GM12864 (cell line): ENCODE results near the gene ATP10D.
A peak's percentile ranks its signal among the peaks of the same experiment; 100 is the strongest.

ENCODE experiments used
- DNase-seq: peaks from one replicate; pipeline ENCODE4 v3.0.0-alpha.2; 2011; ENCODE audit warnings: low read depth
- H3K4me3 ChIP-seq: 2 replicates; pipeline ENCODE4 v1.5.1; 2011; ENCODE audit warnings: mild to moderate bottlenecking, low read depth, low read length, control low read depth
- CTCF ChIP-seq: IDR thresholded peaks from 2 replicates; pipeline ENCODE4 v1.5.1; 2011; ENCODE audit warnings: low read depth, mild to moderate bottlenecking, moderate library complexity, low read length, control low read depth, inconsistent platforms; ENCODE audit errors: missing control alignments

Gene ATP10D

DNA sequence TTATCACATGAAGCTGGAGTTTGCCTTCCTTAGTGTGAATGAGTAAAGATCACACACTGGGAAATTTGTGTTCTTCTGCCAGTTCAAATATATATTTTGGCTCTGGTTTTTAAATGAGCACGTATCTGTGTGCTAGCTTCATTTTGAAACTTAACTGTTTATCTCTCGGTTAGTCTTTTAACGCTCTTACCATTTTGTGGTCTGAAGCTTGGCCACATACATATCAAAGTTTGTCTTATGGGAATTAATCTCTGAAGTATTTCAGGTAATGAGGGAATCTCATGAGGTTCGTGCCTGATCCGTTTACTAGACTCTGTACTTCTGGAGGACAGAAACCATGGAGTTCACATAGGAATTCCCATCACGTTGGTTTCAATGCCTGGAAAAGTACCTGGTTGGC is 13.8 kb downstream of the ATP10D start:
- no peak for DNase-seq
- TF ChIP-seq CTCF: no peak
- no peak overlapping the region; the same call in 1 of the 2 replicates for H3K4me3 ChIP-seq

DNA sequence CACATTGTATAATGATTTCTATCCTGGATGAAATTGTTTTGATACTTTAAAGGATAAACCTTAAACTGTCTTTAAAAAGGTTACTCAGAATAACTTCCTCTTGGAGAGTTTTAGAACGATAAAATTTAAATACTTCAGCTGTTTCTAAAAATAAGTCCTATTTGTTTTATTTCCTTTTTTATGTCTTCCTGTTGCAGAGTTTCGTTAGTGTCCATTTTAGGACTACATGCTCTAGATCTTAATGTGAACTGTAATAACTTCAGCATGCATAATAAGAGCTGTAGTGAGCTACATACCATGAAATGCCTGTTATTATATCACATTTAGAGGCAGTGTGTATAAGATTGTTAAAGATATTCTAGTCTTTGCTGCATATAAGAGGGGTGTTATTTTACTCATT is 14.6 kb downstream of the ATP10D start:
- no peak overlapping the region for H3K4me3 ChIP-seq
- DNase-seq: no peak

GRCh38 chr4:47500776-47501175 is 15.7 kb downstream of the ATP10D start:
- TF ChIP-seq CTCF: no peak
- H3K4me3 ChIP-seq: no peak overlapping the region
- no peak for DNase-seq

More for the DNA sequence above, 14.6 kb downstream of the ATP10D start:
- no peak for TF ChIP-seq CTCF

GRCh38 chr4:47505147-47505546 is 20.1 kb downstream of the ATP10D start:
- TF ChIP-seq CTCF: no peak
- H3K4me3 ChIP-seq: no peak overlapping the region
- DNase-seq: no peak

DNA sequence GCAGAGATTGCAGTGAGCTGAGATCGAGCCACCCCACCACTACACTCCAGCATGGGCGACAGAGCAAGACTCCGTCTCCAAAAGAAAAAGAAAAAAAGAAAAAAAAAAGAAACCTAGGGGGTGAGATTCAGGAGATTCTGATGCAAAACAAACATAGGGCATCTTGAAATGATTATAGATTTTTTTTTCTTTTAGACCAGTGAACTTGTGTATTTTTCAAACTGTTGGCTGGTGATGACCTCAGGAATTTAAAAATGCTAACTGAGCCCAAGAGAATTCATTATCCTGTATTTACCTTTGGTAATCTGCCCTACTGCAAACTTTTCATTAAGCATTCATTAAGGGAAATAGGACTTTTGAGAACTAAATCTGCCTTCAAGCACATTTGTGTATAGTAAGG is 20.6 kb downstream of the ATP10D start:
- no peak overlapping the region for H3K4me3 ChIP-seq
- DNase-seq: no peak
- no peak for TF ChIP-seq CTCF

GRCh38 chr4:47510506-47511143 is 25.6 kb downstream of the ATP10D start:
- DNase-seq: peak; percentile 80
- peak; percentile 20 for TF ChIP-seq CTCF
- H3K4me3 ChIP-seq: no peak overlapping the region; the same call in 1 of the 2 replicates

DNA sequence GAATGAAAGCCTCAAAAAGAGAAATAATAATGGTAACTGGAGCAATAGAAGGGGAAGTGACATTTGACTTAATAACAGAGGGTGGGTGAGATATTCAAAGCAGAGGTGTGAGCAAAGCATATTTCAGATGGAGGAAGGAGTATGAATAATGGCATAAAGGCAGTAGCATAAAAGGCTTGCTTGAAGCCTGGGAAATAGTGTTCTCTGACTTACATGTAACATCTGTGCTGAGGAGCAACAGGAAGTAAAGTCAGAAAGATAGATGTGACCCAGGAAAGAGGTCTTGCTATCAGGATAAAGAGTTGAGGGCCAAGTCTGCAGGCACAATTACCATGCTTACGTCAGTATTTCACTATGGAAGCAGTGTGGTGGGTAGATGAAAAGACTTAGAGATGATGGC is 28.4 kb downstream of the ATP10D start:
- no peak for TF ChIP-seq CTCF
- no peak for DNase-seq
- H3K4me3 ChIP-seq: no peak overlapping the region
